ENCODE data around the gene TRIM31.

DNA sequence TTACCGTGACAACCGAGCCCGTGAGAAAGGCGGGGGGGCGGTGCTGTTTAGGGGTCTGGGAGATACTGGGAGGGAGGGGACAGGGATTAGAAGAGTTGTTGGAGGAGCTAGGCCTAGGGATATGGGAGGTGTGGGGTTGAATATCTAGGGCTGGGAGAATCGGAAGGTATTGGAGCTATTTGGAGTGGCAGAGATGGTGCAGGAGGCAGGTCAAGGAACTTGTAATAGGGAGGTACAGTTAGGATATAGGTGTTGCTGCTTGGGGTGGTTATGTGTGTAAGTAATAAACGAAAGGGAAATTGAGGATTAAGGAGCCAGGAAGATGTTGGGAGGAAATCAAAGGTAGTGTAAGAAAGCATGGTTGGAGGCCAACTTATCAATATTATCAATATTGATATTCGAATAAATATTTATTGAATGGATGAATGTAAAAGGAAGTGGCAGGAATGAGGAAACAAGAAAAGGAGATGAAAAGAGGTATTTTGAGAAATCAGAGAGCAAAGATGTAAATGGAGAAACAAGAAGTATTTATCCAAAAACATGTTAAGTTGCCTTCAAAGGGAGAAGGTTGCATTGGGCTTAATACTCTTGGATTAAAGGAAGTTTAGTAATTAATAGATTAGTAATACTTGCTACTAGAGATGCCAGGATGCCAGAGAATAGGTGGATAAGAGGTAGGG lies 45.3 kb downstream of the TRIM31 start:
- TF ChIP-seq CTCF (conservative IDR thresholded peaks at IDR 0.05 in 1 of 2, IDR thresholded peaks at IDR 0.05 in 1 of 2; ENCODE audit: low read depth in 1 of 2, low read length in 2 of 2) (no peak), EZH2 (IDR thresholded peaks at IDR 0.05; ENCODE audit: low read length, missing control alignments) (no peak)

Measured in fibroblast of lung (primary cell).